Neuronal stem cell (in vitro differentiated cells): Measurements from ENCODE around the gene NRF1.
A peak's percentile ranks its signal among the peaks of the same experiment; 100 is the strongest.

Experiments
- DNase-seq: peaks from one replicate; pipeline ENCODE4 v3.0.0-alpha.2; 2013; ENCODE audit warnings: low spot score
- H2AFZ ChIP-seq: one replicate; pipeline ENCODE4 v1.6.1; 2013; ENCODE audit warnings: mild to moderate bottlenecking, low read length, inconsistent platforms
- H2AK5ac ChIP-seq: 2 replicates; pipeline ENCODE4 v1.6.1; 2013; ENCODE audit warnings: low read depth, mild to moderate bottlenecking, inconsistent platforms, low read length, moderate library complexity, mixed read lengths
- H2BK120ac ChIP-seq: 2 replicates; pipeline ENCODE4 v1.6.1; 2013; ENCODE audit warnings: low read depth, mild to moderate bottlenecking, inconsistent platforms, low read length, moderate library complexity, mixed read lengths
- H2BK12ac ChIP-seq: one replicate; pipeline ENCODE4 v1.6.1; 2013; ENCODE audit warnings: low read length, inconsistent platforms
- H2BK15ac ChIP-seq: 2 replicates; pipeline ENCODE4 v1.6.1; 2013; ENCODE audit warnings: mild to moderate bottlenecking, low read length, inconsistent platforms, mixed read lengths
- H2BK5ac ChIP-seq: one replicate; pipeline ENCODE4 v1.6.1; 2013; ENCODE audit warnings: inconsistent platforms, mild to moderate bottlenecking, low read length, moderate library complexity
- H3K14ac ChIP-seq: one replicate; pipeline ENCODE4 v1.6.1; 2013; ENCODE audit warnings: low read length, inconsistent platforms
- H3K18ac ChIP-seq: 2 replicates; pipeline ENCODE4 v1.6.1; 2013; ENCODE audit warnings: low read length, inconsistent platforms
- H3K23ac ChIP-seq: 2 replicates; pipeline ENCODE4 v1.6.1; 2013; ENCODE audit warnings: low read depth, mild to moderate bottlenecking, mixed read lengths, low read length, inconsistent platforms; ENCODE audit not compliant: poor library complexity
- H3K27ac ChIP-seq: replicated peaks from 3 replicates; pipeline ENCODE4 v1.5.1; 2013; ENCODE audit warnings: low read length, inconsistent platforms
- H3K27me3 ChIP-seq, 3 experiments: 2 replicates each; pipeline ENCODE4 v1.6.1; 2013; ENCODE audit warnings: low read length in 3 of 3, mild to moderate bottlenecking in 2 of 3, inconsistent platforms in 1 of 3, low read depth in 1 of 3, mixed read lengths in 1 of 3, moderate library complexity in 1 of 3; ENCODE audit not compliant: control insufficient read depth in 3 of 3, insufficient read depth in 3 of 3
- H3K36me3 ChIP-seq, 2 donors: replicated peaks in 1 of 2; 2 replicates each; pipeline ENCODE4 v1.6.1; 2013; ENCODE audit warnings: low read length in 2 of 2; ENCODE audit not compliant: control insufficient read depth in 2 of 2, insufficient read depth in 2 of 2
- H3K4ac ChIP-seq: 2 replicates; pipeline ENCODE4 v1.6.1; 2013; ENCODE audit warnings: inconsistent platforms, mild to moderate bottlenecking, low read length, moderate library complexity
- H3K4me1 ChIP-seq, 2 donors: 1 replicate in 1 of 2; 2 replicates in 1 of 2; pipeline ENCODE4 v1.6.1; 2013; ENCODE audit warnings: low read length in 2 of 2, low read depth in 1 of 2; ENCODE audit not compliant: control insufficient read depth in 2 of 2, insufficient read depth in 1 of 2
- H3K4me2 ChIP-seq: one replicate; pipeline ENCODE4 v1.6.1; 2013; ENCODE audit warnings: mild to moderate bottlenecking, low read length, inconsistent platforms; ENCODE audit not compliant: insufficient read depth, poor library complexity, severe bottlenecking
- H3K4me3 ChIP-seq, 2 donors: 2 replicates each; pipeline ENCODE4 v1.5.1; 2013; ENCODE audit warnings: low read length in 2 of 2, mild to moderate bottlenecking in 2 of 2, inconsistent platforms in 1 of 2, moderate library complexity in 1 of 2
- H3K79me1 ChIP-seq: one replicate; pipeline ENCODE4 v1.6.1; 2013; ENCODE audit warnings: low read depth, mild to moderate bottlenecking, inconsistent platforms, low read length, moderate library complexity
- H3K9ac ChIP-seq: one replicate; pipeline ENCODE4 v1.6.1; 2013; ENCODE audit warnings: mild to moderate bottlenecking, low read depth, low read length, inconsistent platforms; ENCODE audit not compliant: poor library complexity
- H3K9me3 ChIP-seq, 2 donors: replicated peaks in 1 of 2; 2 replicates each; pipeline versions ENCODE3 to v1.6.1; 2013; ENCODE audit warnings: low read length in 2 of 2, mild to moderate bottlenecking in 2 of 2, inconsistent platforms in 1 of 2, low read depth in 1 of 2, mixed read lengths in 1 of 2, moderate library complexity in 1 of 2; ENCODE audit not compliant: control insufficient read depth in 2 of 2, insufficient read depth in 1 of 2
- H4K8ac ChIP-seq: one replicate; pipeline ENCODE4 v1.6.1; 2013; ENCODE audit warnings: low read depth, mild to moderate bottlenecking, inconsistent platforms, low read length, moderate library complexity
- H4K91ac ChIP-seq: one replicate; pipeline ENCODE4 v1.6.1; 2013; ENCODE audit warnings: low read length, low read depth, mild to moderate bottlenecking, inconsistent platforms; ENCODE audit not compliant: poor library complexity
- WGBS, 2 donors: extraction: QIAGEN DNeasy Blood & Tissue Kit; methylation state at CpG; one replicate each; pipeline ENCODE4 v1.1.7; 2013; ENCODE audit warnings: missing lambda C conversion rate in 2 of 2, mixed read lengths in 1 of 2; ENCODE audit not compliant: insufficient read length in 2 of 2, insufficient replicate concordance in 1 of 2; ENCODE audit errors: extremely low coverage in 2 of 2; 5-methylcytosine and 5-hydroxymethylcytosine counted together
- small RNA-seq: library from polyadenylated mRNA; stranded (forward); fragments of <200 nt; extraction: miRNeasy Mini kit (QIAGEN cat#:217004); gene quantifications from one replicate; pipeline ENCODE3, GENCODE V24; 2013; ENCODE audit not compliant: insufficient read depth

The NRF1 gene

DNA sequence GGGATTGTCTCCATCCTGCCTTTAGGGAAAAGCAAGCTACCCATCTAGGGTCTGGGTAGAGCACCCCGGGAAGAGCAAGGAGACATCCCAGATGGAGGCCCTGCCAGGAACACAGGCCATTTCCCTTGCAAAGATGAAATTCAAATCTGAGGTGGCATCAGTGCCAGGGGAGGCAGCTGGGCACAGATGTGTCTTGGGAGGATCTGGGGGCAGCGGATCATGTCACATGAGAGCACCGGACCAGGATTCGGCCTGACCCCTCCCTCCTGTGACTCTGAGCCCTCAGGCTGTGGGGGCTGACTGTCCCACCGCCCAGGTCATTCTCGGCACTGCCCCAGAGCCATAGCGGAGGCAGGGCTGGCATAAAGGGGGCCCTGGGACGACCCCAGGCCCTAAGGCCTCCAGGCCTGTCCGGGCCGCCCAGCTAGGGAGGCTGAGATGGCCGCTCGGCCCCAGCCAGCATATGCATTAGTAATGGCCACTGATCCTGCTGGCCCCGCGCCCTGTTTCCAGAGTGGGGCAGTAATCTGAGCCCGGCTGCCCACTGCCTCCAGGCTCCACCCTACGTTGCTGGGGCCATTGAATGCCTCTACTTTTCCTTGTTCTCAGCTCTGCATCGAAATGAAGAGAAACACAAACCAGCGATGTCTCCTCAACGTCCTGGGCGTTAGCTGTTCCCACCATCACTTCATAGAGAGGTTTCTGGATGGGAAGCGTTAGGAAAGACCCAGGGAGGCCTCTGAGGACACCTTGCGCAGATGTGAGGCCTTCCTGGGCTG, 192.8 kb downstream of the NRF1 start:
- Histone ChIP-seq H3K4me2 (no peak overlapping the region), H3K4me1 (no peaks in the 10 kb centered on the region)
- no CpG with 5 or more reads among the region's 22 CpGs for WGBS, 2 donors

DNA sequence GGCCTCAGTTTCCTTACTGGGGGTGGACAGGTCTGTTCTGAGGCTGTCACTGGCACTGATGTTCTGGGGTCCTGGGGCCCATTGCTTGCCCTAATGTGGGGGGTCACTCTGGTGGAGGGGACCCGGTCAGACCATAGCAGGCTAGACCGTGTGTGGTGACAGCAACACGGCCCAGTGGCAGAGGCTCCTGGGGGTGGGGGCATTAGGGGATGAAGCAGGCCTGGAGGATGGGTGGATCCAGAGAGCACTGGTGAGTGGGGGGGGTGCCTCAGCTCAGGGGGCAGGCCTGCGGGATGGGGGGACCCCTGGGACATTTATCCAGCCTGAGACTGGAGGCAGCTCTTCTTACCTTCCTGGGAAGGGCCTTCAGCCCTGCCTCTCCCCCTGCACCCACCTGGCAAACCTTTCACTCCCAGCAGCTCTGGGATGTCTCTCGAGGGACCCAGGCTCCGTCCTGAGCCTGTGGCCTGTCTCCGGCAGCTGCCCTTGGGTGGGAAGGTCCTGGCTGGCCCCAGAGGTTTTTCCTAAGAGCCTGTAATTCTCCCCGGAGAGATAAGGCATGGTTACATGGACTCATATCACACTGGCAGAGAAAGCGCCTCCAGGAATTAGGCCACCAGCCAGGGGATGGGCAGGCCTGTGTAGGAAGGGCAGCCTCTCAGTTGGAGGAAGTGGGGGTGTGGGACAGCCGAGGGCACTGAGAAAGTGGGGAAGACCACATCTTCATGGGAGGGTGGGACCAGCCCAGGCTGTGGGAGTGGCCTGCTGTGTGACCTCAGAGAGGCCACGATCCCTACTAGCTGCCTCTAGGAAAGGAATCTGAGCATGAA, 193.6 kb downstream of the NRF1 start:
- Histone ChIP-seq H4K91ac (no peak overlapping the region), H2BK12ac (no peak overlapping the region), H3K36me3 (no peaks in the 10 kb centered on the region), H3K27ac (no peak overlapping the region), H3K23ac (no peak overlapping the region), H2AFZ (peak overlapping the region; percentile 48), H3K4me2 (no peak overlapping the region), H3K27me3 (peaks cover 0 to 11% (median 0%) of the 10 kb centered on the region in 3 experiments), H3K4me3 (no peak overlapping the region), H3K9ac (no peak overlapping the region), H3K14ac (no peak overlapping the region), H3K4ac (no peak overlapping the region), H3K4me1 (no peaks in the 10 kb centered on the region), H4K8ac (no peak overlapping the region), H2BK120ac (no peak overlapping the region), H2AK5ac (no peak overlapping the region), H3K18ac (peak overlapping the region; percentile 33), H2BK15ac (no peak overlapping the region), H3K79me1 (no peaks in the 10 kb centered on the region), H2BK5ac (no peak overlapping the region), H3K9me3 (no peaks in the 10 kb centered on the region)
- WGBS, 2 donors = no CpG with 5 or more reads among the region's 11 CpGs
- DNase-seq = no peak

More for the DNA sequence above, 192.8 kb downstream of the NRF1 start:
- Histone ChIP-seq H3K23ac (no peak overlapping the region), H3K79me1 (no peaks in the 10 kb centered on the region), H2BK120ac (no peak overlapping the region), H2BK15ac (no peak overlapping the region), H2BK12ac (no peak overlapping the region), H3K27me3 (peaks cover 0 to 13% (median 0%) of the 10 kb centered on the region in 3 experiments), H4K8ac (no peak overlapping the region), H3K9me3 (no peaks in the 10 kb centered on the region), H3K18ac (no peak overlapping the region), H2AK5ac (no peak overlapping the region), H3K4me3 (no peak overlapping the region), H3K27ac (no peak overlapping the region), H3K14ac (peak overlapping the region; percentile 72), H2AFZ (peak overlapping the region; percentile 48), H2BK5ac (no peak overlapping the region), H4K91ac (no peak overlapping the region), H3K9ac (no peak overlapping the region), H3K4ac (peak overlapping the region; percentile 71), H3K36me3 (no peaks in the 10 kb centered on the region)
- no peak for DNase-seq

Small RNAs within 50 kb of the gene (small RNA-seq; reads per million reads assigned to genes)
- gene MIR182 (9,263 reads per million, percentile 100 among the genes with 10 or more reads in this experiment), gene MIR183 (447 reads per million, percentile 98 among the genes with 10 or more reads in this experiment), gene MIR96 (7.1 reads per million, percentile 39 among the genes with 10 or more reads in this experiment)
